GM21390 (cell line): ENCODE data around the gene TSPAN5.

Source experiments
- ATAC-seq: cut with Tn5 transposase; IDR thresholded peaks from one replicate; pipeline ENCODE4 v1.9.1; 2021; ENCODE audit not compliant: unreplicated experiment

The TSPAN5 gene

DNA sequence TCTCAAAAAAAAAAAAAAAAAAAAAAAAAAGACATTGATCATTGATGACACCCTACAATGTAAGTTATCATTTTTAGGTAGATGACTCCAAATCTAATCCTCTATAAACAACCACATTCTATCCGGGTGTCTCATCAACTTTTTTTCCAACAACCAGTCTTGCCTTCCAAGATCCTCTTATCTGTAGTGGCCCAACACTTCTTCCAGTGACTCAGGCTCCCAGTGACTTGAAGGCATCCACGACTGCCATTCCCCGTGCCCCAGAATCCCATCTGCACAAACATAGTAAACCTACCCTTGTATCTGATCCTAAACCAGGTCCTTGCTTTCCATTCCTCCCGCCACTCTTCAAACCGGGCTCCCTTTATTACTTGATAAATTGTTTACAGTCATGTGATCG, 15.6 kb upstream of the TSPAN5 start:
- no peak for ATAC-seq

DNA sequence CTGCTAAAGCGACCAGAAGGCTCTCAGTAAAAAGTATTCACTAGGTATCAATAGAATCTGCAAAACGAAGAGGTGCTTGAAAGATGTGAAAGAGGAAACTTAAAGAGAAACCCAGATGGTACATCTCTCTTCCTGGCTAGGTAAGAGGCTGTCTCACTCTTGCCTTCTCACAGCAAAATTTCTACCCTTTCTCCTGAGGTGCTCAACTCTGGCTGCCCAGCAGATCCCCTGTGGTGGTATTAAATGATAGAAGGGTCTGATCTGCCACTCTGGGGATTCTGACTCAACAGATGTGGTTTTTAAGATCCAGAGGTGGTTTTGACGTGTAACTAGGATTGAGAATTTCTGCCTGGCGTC, 14.9 kb upstream of the TSPAN5 start:
- no peak for ATAC-seq

DNA sequence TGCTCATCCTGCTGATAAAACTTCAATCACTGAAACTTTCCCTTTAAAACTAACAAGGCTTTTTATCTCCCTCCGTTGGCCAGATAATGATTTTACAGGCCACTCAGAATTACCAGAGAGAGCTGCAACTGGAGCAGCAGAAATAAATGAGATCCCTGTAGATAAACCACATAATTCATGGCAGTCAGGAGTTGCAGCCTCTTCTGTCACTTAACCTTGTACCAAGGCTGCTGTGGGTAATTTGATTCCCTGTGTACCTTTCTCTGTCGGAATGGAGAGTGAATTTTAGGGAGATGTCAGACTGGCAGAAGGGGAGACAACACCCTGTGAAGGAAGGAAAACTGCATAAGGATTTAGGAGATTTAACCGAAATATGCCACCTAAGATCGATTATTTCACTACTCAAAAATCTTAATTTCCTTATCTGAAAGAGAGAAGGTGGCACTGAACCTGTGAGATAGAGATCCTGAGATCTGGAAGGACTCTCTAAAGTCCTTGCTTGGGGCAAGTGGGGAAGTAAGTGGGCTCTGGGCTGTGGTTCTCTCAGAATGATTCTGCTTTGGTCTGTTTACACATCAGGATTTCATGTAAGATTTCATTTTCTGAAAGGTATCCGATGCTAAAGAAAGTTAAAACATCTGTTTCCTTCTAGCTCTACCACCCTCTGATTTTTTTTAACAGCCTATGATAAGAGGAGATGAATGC, 14.3 kb upstream of the TSPAN5 start:
- ATAC-seq, result no peak

DNA sequence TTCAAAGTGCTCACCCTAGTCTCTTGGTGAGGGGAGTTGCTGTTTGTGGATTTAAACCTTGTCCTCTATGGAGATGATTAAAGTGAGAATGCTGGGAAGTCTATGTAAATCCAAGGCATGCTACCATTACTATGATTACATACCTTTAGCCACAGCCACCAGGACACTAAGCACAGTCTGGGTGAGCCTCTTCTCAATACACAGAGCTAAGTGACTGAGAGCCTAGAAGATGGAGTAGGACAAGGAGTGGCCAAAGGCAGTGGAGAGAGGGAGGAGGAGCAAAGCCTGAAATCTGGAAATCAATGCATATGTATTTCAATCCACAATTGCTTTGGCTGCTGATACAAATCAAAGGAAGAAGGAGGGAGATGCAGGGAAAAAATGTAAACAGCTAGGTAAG, 12.7 kb upstream of the TSPAN5 start:
- ATAC-seq, result no peak

DNA sequence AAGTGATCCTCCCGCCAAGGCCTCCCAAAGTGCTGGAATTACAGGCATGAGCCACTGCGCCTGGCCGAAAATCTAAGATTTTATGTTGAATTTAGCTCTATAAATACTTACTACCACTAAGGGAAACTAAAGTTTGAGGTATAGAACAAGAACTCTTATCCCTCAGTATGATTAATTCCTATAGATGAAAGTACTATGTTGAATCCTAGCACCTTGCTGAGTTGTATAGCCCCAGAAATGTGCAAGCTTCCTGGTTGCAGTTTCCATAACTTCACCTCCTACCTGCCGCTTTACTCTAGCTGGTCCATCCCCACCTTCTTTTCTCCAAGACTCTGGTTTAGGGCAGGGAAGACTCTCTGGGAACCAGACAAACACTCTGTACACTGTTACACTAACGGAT, 11.8 kb upstream of the TSPAN5 start:
- no peak for ATAC-seq

DNA sequence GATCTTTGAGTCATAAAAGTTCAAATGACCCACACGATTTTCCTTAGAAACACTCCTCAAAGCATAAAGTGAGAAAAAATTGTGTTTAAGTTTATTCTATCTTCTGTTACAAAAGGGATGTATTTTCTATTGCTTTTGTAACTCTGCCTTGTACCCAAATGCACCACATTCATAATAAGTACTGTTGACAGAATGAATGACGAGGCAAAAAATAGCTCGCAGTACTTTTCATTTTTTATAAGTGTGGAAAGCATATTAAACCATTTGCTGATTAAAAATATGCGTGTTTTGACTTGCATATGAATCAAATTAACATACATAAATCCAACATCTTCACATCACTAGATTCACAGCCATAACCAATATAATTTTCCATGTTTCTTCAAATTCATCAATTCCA, 11.2 kb upstream of the TSPAN5 start:
- no peak for ATAC-seq

DNA sequence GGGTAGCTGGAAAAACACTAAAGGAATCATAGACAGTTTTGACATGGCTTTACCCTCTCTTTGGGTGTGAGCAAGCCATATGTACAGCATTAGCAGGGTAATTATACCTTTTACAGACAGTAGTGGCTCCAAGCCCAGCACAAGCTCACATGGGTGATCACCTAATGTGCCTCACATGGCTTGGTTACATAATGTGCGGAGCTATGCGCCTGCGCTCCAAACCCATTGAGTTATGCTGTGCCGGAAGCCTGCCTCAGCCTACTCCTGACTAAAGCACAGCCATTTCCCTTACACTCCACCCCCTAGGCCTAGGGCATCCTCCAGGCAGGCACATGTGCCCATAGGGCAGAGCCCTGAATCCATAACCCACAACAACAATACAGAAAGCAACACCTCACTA, 6.5 kb upstream of the TSPAN5 start:
- ATAC-seq, result no peak

DNA sequence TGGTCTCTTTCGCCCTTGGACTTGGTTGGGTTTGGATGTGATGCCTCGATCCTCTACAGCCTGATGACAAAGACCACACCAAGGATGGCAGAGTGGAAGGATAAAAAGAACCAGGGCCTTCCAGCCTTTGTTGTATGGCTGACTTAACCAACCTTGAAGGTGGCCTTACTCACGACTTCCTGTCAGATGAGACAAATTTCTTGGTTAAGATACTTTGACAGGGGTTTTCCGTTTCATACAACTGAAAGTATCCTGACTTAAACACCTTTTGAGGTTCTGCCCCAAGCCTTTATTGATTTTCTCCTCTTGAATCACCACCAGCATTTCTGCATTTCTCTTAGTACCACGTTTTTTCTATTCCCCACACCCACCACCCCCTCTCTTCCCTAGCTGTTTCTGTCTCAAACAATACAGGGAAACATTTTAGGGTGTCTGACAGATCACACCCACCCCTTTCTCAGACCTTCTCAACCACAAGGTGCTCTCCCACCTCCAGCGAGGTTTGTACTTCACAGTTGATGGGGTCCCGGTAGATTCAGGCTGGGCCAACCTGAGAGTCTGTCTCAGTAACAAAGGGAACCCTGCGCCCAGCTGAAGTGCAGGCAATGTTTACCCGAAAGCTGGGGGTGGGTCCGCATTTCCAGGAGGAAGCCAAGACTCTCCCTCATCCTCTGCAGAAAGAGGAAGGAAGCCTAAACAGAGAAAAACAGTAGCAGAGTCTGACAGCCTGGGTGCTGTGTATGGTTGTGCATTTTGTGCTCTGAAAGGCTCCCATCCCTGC, 5.0 kb upstream of the TSPAN5 start:
- ATAC-seq, result peak; percentile 73

DNA sequence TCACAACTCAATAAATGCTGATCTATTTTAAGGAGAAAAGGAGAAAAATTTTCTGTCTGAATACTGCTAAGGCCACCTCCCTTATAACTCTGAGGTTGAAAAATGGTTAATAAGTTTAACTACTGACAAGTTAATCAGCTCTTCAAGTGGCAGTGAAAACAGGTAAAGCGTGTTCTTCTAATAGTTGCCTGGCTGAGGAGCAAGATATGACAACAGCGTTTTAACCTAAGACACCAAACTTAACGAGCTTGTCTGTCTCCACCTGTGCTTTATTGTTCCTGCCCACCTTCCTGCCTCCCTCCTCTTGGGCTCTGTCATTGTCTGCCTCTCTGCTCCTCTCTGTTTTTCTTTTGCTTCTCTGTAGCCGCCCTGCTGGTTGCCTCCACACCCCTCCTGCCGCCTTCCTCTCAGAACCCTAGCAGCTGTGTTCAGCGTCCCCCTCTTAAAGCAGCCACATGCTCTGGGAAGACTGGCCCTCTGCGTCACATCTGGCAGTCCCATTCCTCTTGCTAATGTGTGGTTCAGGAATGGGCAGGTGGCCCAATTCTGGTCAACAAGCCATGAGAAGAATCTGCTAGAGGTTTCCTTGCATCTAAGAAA, 4.3 kb upstream of the TSPAN5 start:
- ATAC-seq, result no peak

DNA sequence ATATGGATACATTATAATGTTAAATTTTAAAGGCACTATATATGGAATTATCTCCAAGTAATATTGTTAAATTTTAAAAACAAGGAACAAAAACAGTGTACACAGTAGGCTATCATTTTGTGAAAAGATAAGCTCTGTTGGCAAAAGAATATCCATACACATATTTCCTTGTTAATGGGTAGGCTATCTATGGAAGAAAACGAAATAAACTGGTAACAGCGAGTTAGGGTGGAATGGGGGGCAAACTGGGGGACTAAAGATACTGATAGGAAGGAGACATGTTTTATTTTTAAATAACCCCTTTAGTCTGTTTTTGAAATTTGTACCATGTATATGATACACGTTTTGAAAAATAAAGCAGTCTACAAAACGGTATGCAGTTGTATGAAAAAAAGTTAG, 3.6 kb upstream of the TSPAN5 start:
- no peak for ATAC-seq

DNA sequence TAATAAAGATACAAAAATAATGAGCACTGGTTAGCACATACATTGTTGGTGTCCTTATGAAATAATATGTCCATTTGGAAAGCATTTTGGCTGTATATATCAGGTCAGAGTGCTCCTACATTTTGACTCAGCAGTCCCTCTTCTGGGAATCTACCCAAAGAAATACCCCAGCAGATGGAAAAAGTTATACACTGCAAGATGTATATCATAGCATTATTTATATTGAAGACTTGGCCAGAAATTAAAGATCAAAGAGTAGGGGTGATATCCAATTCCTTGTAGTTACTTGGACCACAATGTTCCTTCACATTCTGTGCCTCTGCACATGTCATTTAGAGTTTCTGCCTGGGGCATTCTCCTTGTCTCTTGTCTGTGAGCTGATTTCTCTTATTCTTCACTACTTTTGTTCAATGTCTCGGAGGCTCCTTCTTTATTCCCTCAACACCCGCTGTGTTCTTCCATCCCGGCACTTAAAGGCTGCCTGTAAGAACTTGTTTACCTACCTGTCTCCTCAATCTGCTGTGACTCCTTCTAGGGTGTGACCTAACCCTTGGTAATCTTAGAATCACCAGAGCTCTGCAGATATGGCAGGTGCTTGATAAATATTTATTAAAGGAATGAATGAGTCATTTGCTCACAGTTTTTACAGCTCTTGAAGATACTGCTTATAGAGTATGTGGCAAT, 3.1 kb upstream of the TSPAN5 start:
- ATAC-seq, result no peak

DNA sequence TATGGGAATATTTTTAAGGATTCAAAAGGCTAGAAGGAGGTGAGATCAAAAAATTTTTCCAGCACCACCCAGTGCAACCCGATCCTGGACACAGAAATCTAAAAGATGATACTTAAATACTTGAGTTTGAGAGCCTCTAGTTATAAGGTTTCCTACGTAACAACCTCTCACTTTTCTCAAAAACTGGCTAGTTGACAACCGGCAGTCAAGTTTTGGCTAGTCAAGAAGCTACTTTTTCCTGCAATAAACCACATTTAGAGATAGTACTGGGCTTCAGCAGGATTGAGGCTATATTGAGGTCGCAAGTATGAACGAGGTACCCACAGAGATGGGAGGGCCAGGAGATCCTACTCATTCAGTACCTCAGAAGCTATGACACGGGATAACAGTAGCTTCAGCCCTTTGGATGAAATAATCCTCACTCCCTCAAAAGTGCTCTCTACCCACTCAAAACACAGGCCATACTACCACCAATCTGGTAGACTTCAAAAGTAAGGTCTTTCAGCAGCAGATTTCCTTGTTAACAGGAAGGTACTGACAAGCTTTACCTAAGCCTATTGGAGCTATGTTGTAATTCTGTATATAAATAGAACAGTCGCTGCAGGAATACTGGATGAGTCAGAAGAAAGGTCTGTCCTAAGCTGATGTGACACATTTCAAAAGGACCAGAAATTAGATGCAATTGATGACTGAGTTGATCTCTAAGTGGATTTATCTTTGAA, 1.5 kb upstream of the TSPAN5 start:
- no peak for ATAC-seq

DNA sequence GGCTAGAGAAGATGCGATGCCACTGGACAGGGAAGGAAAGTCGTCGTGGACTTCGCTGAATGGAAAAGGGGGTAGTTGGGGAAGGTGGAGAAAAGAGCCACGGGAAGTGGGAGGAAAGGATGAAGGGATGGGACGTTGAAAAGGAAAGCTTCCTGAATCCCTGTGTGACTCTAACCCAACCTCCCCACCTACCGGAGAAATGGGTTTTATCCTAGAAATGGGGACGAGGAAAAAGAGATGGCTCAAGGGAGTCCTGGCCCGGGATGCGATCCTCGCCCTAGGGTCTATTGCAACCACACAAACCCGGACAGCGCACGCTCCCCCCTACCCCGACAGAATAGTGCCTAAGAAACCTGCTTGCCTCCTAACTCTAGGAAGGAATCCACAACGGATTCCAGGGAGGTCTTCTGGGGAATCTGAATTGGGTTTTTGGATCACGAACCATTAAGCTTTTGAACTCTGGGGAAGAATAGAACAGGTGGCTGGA, 738 bp upstream of the TSPAN5 start:
- no peak for ATAC-seq

DNA sequence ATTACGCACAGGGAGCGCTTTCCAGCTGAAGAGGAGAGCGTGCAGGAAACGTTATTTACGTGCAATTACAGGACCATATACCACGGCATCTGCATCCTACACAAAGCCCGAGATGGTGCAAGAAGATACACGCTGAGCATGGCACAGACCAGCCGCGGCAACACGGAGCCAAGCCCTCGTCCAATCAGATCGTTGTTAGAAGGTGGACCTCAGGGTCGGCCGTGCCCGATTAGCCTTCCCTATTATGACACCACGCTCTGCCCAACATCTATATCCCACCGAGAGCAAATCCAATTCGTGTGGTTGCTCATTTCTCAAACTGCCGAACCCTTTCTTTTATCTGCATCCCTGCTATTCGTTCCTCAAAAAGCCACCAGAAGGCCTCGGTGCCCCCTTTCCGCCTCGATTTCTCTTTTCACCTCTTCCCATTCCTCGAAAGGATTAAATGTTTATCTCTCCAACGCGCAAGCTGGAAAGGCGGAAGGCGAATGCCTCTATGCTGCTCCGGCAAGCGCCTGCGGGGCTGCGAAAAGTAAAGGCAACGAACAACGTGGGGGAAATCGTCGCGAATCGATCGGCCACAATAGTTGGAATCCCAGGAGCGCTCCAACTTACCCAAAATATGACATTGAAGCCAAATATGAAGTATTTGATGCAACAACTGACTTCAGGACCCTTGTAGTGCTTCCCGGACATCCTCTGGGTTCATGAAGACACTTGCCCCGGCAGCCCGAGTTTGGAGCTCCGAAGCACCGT, 702 bp downstream of the TSPAN5 start:
- ATAC-seq, result peak; percentile 11

DNA sequence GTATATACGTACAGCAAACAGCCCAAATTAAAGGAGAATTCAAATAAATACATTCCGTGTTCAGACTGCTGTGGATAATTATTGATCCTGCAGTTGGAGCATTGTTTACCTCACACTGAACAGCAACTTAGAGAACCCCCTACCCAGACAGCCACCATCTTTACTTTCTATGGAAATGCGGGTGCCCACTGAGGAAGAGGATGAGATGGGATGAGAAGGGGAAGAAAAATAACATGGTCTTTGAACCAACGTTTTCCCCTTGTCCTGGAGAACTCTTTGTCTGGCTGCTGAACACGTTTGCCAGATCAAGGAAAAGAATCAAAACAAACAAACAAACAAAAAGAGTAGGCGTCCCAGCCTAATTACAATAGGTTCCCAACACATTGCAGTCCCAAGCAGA, 1.5 kb downstream of the TSPAN5 start:
- no peak for ATAC-seq

DNA sequence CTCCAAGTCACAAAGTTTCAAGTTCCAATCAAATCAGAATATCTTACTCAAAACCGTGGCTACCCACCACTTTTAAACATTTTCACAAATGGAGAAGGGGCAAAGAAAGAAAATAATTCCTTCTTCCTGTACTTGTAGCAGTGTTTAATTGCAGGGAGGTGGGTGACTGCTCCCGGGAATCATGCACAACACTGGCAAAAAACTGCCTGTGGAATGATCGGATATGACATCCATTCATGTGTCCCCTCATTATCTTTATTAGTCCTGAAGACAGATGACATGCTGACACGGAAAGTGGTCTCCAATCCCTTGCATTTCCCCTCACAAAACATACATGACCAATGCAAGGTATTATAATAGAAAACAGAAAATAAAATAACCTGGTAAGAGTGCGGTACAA, 2.0 kb downstream of the TSPAN5 start:
- no peak for ATAC-seq

DNA sequence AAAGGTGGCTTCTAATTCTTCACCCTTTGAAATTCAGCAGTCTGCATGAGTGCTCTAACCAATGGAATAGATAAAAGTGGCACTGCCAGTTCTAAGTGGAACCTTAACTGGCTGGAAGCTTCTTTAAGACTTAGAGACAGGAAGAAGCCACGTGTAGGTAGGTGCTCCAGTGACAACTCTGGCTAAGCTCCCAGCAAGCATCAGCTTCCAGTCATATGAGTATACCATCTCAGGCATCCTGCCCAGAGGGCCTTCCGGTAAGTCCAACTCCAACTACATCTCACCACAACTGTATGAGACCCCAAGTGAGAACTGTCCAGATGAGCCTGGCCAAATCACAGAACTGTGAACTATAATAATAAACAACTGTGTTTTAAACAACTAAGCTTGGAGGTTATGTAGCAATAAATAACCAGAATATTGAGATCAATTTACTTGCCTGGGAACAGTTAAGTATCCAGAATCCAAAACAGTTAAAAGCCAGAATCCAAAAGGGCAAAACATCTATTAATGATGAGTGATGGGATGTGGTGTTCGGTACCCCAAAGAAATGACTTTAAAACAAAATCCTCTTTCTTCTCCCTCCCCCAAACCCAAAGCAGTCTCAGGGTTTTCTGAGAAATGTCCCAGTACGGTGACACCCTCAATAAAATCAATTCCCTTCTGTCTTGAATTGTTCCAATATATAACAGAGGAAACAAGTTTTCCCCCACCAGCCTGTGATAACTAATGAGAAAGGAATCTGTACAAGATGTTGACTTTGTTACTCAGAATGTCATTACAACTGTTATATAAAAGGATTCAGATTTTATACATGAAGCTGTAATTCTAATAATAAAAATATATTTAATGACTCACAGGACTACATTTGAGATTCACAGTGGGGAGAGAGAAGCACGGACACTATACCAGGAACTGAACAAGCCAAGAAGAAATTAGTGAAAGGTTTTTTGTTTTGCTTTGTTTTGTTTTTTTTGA, 4.2 kb downstream of the TSPAN5 start:
- no peak for ATAC-seq

DNA sequence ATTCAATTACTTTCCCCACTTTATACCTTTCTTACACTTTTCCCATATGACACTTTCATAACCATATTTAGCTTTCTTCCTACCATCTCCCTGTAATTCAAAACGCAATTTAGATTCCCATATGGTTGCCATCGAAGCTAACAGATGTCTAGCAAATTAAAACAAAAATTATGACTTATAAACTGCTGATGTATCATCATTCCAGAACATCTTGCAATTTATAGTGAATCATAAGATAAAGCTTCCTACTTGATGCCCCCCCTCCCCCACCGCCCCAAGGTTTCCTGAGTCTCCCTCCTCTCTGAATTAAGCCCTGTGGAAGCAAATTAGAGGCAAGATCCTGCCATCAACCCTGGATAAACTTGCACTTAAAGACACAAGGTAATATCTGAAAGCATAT, 5.4 kb downstream of the TSPAN5 start:
- no peak for ATAC-seq

DNA sequence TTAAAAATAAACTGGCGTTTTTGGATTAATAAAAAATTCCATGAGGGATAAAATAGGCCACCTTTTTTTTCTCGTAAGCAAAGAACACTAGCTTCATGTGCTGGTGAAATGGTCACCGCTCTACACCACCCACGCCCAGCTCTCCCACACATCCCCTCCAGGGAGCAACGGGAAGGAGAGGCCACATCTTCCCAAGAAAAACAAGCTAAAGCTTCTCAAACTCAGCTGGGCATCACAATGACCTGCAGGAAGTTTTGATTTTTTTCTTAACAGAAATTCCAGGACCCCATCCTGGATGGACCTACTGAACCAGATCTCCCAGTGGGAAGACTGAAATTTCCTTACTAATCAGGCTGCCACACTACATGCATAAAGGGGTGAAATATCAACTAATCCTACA, 9.8 kb downstream of the TSPAN5 start:
- ATAC-seq, result no peak
